SU-DHL-6 (cell line): ENCODE measurements around the gene PRRC1.

Source experiments
- CTCF ChIP-seq: fragments of 200-600 bp; sonication (generic); IDR thresholded peaks from one replicate; pipeline ENCODE4 v1.5.1; 2017; ENCODE audit warnings: antibody characterized with exemption, mild to moderate bottlenecking, low read length, moderate library complexity; ENCODE audit not compliant: insufficient read depth, poor library complexity, severe bottlenecking
- EZH2phosphoT487 ChIP-seq: fragments of 200-600 bp; sonication (generic), shearing (Covaris generic); conservative IDR thresholded peaks from 2 replicates; pipeline ENCODE4 v1.6.1; 2018; ENCODE audit warnings: mild to moderate bottlenecking, antibody characterized with exemption, low read length, moderate library complexity, mixed read lengths

- TF ChIP-seq CTCF: no peak
- no peak for TF ChIP-seq EZH2phosphoT487
Observed at GRCh38 chr5:127586811-127587210, 69.4 kb downstream of the PRRC1 start.
